HepG2 (cell line): ENCODE results near the gene AGTRAP. TPM values are rescaled to one million over a fixed set of nuclear protein-coding genes. Genes with fewer than 3 reads are reported as not detected.

Experiments used
- ATAC-seq: fragments of 200-7000 bp; cut with Tn5 transposase; 3 replicates; pipeline ENCODE4 v1.9.1; 2020; ENCODE audit warnings: mild to moderate bottlenecking, moderate library complexity
- BruUV-seq: library from RNA; stranded (reverse); fragments of 400-500 nt; replicated peaks from 2 replicates; lab custom pipeline; 2021; lab: Mats Ljungman, UMichigan
- CTCF ChIA-PET: fragments of 300-600 bp; formaldehyde crosslinking; extraction: SDS; loops from one replicate; lab custom pipeline; 2021; ENCODE audit warnings: low total read pairs, inconsistent platforms, low intra/inter-chr PET ratio; lab: Yijun Ruan, JAX
- POLR2A ChIA-PET: fragments of 350-600 bp; sonication (Branson Sonifier 250); formaldehyde crosslinking; loops from one replicate; lab custom pipeline; 2020; ENCODE audit warnings: antibody characterized with exemption, inconsistent platforms; lab: Yijun Ruan, JAX
- DNase-seq: peaks from one replicate; pipeline ENCODE4 v3.0.0-alpha.2; 2015; ENCODE audit warnings: low spot score
- FAIRE-seq: peaks from 3 replicates; lab custom pipeline; 2011; peaks lifted over from hg19 to GRCh38; lab: Jason Lieb, UNC
- H2AFZ ChIP-seq: one replicate; pipeline ENCODE4 v1.6.1; 2011; ENCODE audit warnings: low read length, inconsistent platforms
- H3K27ac ChIP-seq: fragments of 300-600 bp; 3 replicates; pipeline ENCODE4 v1.8.0; 2011; ENCODE audit warnings: mixed run types, mild to moderate bottlenecking, mixed read lengths, low read length, inconsistent platforms; ENCODE audit not compliant: insufficient read depth; ENCODE audit errors: extremely low read length
- H3K27me3 ChIP-seq, 2 experiments: fragments of 200-600 bp in 1 of 2; 2 replicates in 1 of 2; 3 replicates in 1 of 2; pipeline versions ENCODE4 v1.6.0 to v1.8.0; 2011; ENCODE audit warnings: low read length in 2 of 2, mild to moderate bottlenecking in 2 of 2, moderate library complexity in 2 of 2, inconsistent platforms in 1 of 2; ENCODE audit not compliant: insufficient read depth in 2 of 2, control insufficient read depth in 1 of 2
- H3K36me3 ChIP-seq, 2 experiments: fragments of 200-600 bp in 1 of 2; replicated peaks in 1 of 2; 2 replicates in 1 of 2; 3 replicates in 1 of 2; pipeline versions ENCODE4 v1.5.1 to v1.8.0; 2011; ENCODE audit warnings: low read length in 2 of 2, inconsistent platforms in 1 of 2; ENCODE audit not compliant: insufficient read depth in 2 of 2, control insufficient read depth in 1 of 2
- H3K4me1 ChIP-seq: 2 replicates; pipeline ENCODE4 v1.5.1; 2012; ENCODE audit warnings: low read length, inconsistent platforms; ENCODE audit not compliant: insufficient read depth
- H3K4me2 ChIP-seq: 2 replicates; pipeline ENCODE4 v1.6.0; 2011; ENCODE audit warnings: low read depth, low read length, inconsistent platforms
- H3K4me3 ChIP-seq, 3 experiments: fragments of 200-600 bp in 1 of 3; sonication (generic), shearing (Covaris generic) in 1 of 3; replicated peaks in 1 of 3; 2 replicates each; pipeline ENCODE4 v1.5.1; 2011 to 2016; ENCODE audit warnings: low read length in 3 of 3, inconsistent platforms in 2 of 3, low read depth in 2 of 3, mild to moderate bottlenecking in 2 of 3, control low read depth in 1 of 3, mixed read lengths in 1 of 3; ENCODE audit not compliant: insufficient read depth in 1 of 3
- H3K79me2 ChIP-seq: one replicate; pipeline ENCODE4 v1.6.1; 2011; ENCODE audit warnings: low read length, inconsistent platforms; ENCODE audit not compliant: insufficient read depth
- H3K9ac ChIP-seq: 2 replicates; pipeline ENCODE4 v1.6.0; 2011; ENCODE audit warnings: mild to moderate bottlenecking, low read depth, low read length, inconsistent platforms; ENCODE audit not compliant: insufficient read depth
- H3K9me3 ChIP-seq: 2 replicates; pipeline ENCODE4 v1.5.1; 2012; ENCODE audit warnings: mild to moderate bottlenecking, low read length
- H4K20me1 ChIP-seq: 2 replicates; pipeline ENCODE4 v1.6.0; 2011; ENCODE audit warnings: inconsistent platforms, mild to moderate bottlenecking, low read length, moderate library complexity; ENCODE audit not compliant: insufficient read depth
- BATF2 ChIP-seq: sonication (generic); formaldehyde crosslinking; IDR thresholded peaks from 2 replicates; pipeline ENCODE4 v1.8.0; 2022; ENCODE audit warnings: mild to moderate bottlenecking, missing genetic modification reagents, moderate library complexity
- GABPB1 ChIP-seq: IDR thresholded peaks from 2 replicates; pipeline ENCODE4 v1.6.1; 2016; ENCODE audit warnings: mild to moderate bottlenecking, missing genetic modification reagents, moderate library complexity, missing compliant biosample characterization
- HMG20B ChIP-seq: conservative IDR thresholded peaks from 2 replicates; pipeline ENCODE4 v1.6.1; 2016; ENCODE audit warnings: missing genetic modification reagents, missing compliant biosample characterization
- KLF15 ChIP-seq: sonication (generic); formaldehyde crosslinking; IDR thresholded peaks from 2 replicates; pipeline ENCODE4 v1.8.1; 2023; ENCODE audit warnings: borderline replicate concordance, mild to moderate bottlenecking, inconsistent platforms, missing genetic modification reagents, mixed read lengths
- MATR3 ChIP-seq: sonication (generic); formaldehyde crosslinking; IDR thresholded peaks from 2 replicates; pipeline ENCODE4 v1.4.0; 2020; ENCODE audit warnings: missing genetic modification reagents
- PBX3 ChIP-seq: sonication (generic); formaldehyde crosslinking; IDR thresholded peaks from 2 replicates; pipeline ENCODE4 v1.8.1; 2023; ENCODE audit warnings: missing genetic modification reagents, inconsistent platforms, borderline replicate concordance
- PHF21A ChIP-seq: sonication (generic); formaldehyde crosslinking; IDR thresholded peaks from 2 replicates; pipeline ENCODE4 v1.5.0; 2020; ENCODE audit warnings: mild to moderate bottlenecking, missing genetic modification reagents
- SMYD3 ChIP-seq: sonication (generic); formaldehyde crosslinking; IDR thresholded peaks from 2 replicates; pipeline ENCODE4 v1.8.1; 2023; ENCODE audit warnings: mild to moderate bottlenecking, missing genetic modification reagents
- SNAI1 ChIP-seq: sonication (generic); formaldehyde crosslinking; IDR thresholded peaks from 2 replicates; pipeline ENCODE4 v1.5.0; 2020; ENCODE audit warnings: mild to moderate bottlenecking, missing genetic modification reagents, borderline replicate concordance
- YEATS2 ChIP-seq: sonication (generic); formaldehyde crosslinking; IDR thresholded peaks from 2 replicates; pipeline ENCODE4 v1.4.0; 2020; ENCODE audit warnings: missing genetic modification reagents, borderline replicate concordance
- ZNF251 ChIP-seq: sonication (generic); formaldehyde crosslinking; IDR thresholded peaks from 2 replicates; pipeline ENCODE4 v1.9.0; 2021; ENCODE audit warnings: mild to moderate bottlenecking, missing genetic modification reagents
- ZNF280D ChIP-seq: sonication (generic); formaldehyde crosslinking; IDR thresholded peaks from 2 replicates; pipeline ENCODE4 v1.5.1; 2020; ENCODE audit warnings: mild to moderate bottlenecking, missing genetic modification reagents
- ZNF468 ChIP-seq: sonication (generic); formaldehyde crosslinking; IDR thresholded peaks from 2 replicates; pipeline ENCODE4 v1.8.0; 2022; ENCODE audit warnings: mild to moderate bottlenecking, moderate library complexity, missing genetic modification reagents
- ZNF558 ChIP-seq: sonication (generic); formaldehyde crosslinking; IDR thresholded peaks from 2 replicates; pipeline ENCODE4 v1.9.0; 2022; ENCODE audit warnings: mild to moderate bottlenecking, missing genetic modification reagents, borderline replicate concordance
- WGBS: methylation state at CpG from one replicate; pipeline ENCODE4 v1.1.6; 2017; ENCODE audit warnings: low lambda C conversion rate; 5-methylcytosine and 5-hydroxymethylcytosine counted together
- in situ Hi-C: cut with HindIII; loops from 2 replicates; pipeline ENCODE4 v1.10.0; 2017; ENCODE audit warnings: low pct_unique_long_range_greater_than_20kb; ENCODE audit not compliant: extremely low pct_ligation_motif_present
- intact Hi-C: fragments of 100-400 bp; cut with micrococcal nuclease; formaldehyde crosslinking; loops from one replicate; pipeline ENCODE4 v1.10.0; 2022; ENCODE audit not compliant: unreplicated experiment
- polyA plus RNA-seq, 8 experiments: library from polyadenylated mRNA; depleted of rRNA in 3 of 8; stranded (reverse) in 7 of 8; unstranded in 1 of 8; fragments of >200 nt; fragmentation: Illumina TruSeq in 4 of 8; extraction: Trizol in 4 of 8; gene quantifications; 2 replicates each; pipeline versions ENCODE4 v1.2.1 to v1.2.3, GENCODE V29; 2011 to 2016; ENCODE audit warnings: low read depth in 4 of 8, missing spikeins in 1 of 8, mixed read lengths in 1 of 8; ENCODE audit not compliant: insufficient read depth in 1 of 8
- total RNA-seq, 5 experiments: library from RNA; depleted of rRNA; stranded (reverse); fragments of >200 nt; fragmentation: Illumina TruSeq; extraction: Trizol; gene quantifications; 2 replicates each; pipeline ENCODE4 v1.2.3, GENCODE V29; 2016; ENCODE audit warnings: low read depth in 1 of 5

Gene AGTRAP
- total and polyA plus RNA-seq, 2 of the 13 experiments (the other 11 are each of a cell fraction or from before 2014, with no cell fraction given): 28.3 to 32.0 TPM

- Histone ChIP-seq H2AFZ (no peak overlapping the region), H3K79me2 (no peaks in the 10 kb centered on the region), H3K4me3 (no peak overlapping the region), H3K4me2 (no peak overlapping the region), H3K9me3 (no peaks in the 10 kb centered on the region), H3K27ac (no peak overlapping the region), H4K20me1 (no peaks in the 10 kb centered on the region), H3K36me3 (peaks cover 5 to 17% of the 10 kb centered on the region in 2 experiments; a peak in 1 of 5 replicates), H3K4me1 (peaks cover 23% of the 10 kb centered on the region), H3K27me3 (no peaks in the 10 kb centered on the region), H3K9ac (no peak overlapping the region)
- ATAC-seq: no peak
- ChIA-PET CTCF (no interaction called here), POLR2A (no interaction called here)
- DNase-seq: no peak
- no TSS peak for BruUV-seq
- no peak for TF ChIP-seq MATR3 (CRISPR knock-in tag)
- no peak for TF ChIP-seq SMYD3 (CRISPR knock-in tag)
- no peak for TF ChIP-seq YEATS2
- no peak for TF ChIP-seq ZNF280D (CRISPR knock-in tag)
- no peak for TF ChIP-seq HMG20B (CRISPR knock-in tag)
- WGBS: 93% methylated on average over 4 of the region's 5 CpGs
- in situ Hi-C loops (no loop called here), intact Hi-C loops (no loop called here)
- FAIRE-seq: no peak
These were observed 63.2 kb downstream of the AGTRAP start for GRCh38 chr1:11799099-11799498.

GRCh38 chr1:11799896-11800295 lies 64.0 kb downstream of the AGTRAP start:
- Histone ChIP-seq H3K4me1 (peaks cover 30% of the 10 kb centered on the region), H4K20me1 (no peaks in the 10 kb centered on the region), H3K36me3 (peaks cover 5 to 17% of the 10 kb centered on the region in 2 experiments; a peak in 1 of 5 replicates), H3K27me3 (no peaks in the 10 kb centered on the region), H3K9me3 (no peaks in the 10 kb centered on the region), H2AFZ (no peak overlapping the region), H3K79me2 (peaks cover 3% of the 10 kb centered on the region), H3K9ac (no peak overlapping the region), H3K4me3 (no peak overlapping the region), H3K27ac (no peak overlapping the region), H3K4me2 (no peak overlapping the region)
- BruUV-seq: no TSS peak
- in situ Hi-C loops: no loop called here
- intact Hi-C loops: loop anchor here (5.0 kb wide), 1 partner anchor 148 kb away; the partner anchor contains the start of genes FBXO2 and FBXO44
- no peak for ATAC-seq
- 93% methylated on average over 6 of the region's 9 CpGs for WGBS
- ChIA-PET CTCF (no interaction called here), POLR2A (no interaction called here)
- no peak for DNase-seq
- no peak for FAIRE-seq
- TF ChIP-seq SNAI1 (CRISPR knock-in tag) (no peak), PHF21A (CRISPR knock-in tag) (no peak), ZNF468 (no peak), PBX3 (no peak), ZNF251 (no peak), BATF2 (CRISPR knock-in tag) (no peak), GABPB1 (CRISPR knock-in tag) (no peak), ZNF558 (CRISPR knock-in tag) (no peak), KLF15 (CRISPR knock-in tag) (no peak)
